ENCODE results near the gene NEK1. TPM values are rescaled to one million over a fixed set of nuclear protein-coding genes. Genes with fewer than 3 reads are reported as not detected.

NEK1 gene
- total RNA-seq, 1 experiment from 2014 or later = 10.3 TPM

DNA sequence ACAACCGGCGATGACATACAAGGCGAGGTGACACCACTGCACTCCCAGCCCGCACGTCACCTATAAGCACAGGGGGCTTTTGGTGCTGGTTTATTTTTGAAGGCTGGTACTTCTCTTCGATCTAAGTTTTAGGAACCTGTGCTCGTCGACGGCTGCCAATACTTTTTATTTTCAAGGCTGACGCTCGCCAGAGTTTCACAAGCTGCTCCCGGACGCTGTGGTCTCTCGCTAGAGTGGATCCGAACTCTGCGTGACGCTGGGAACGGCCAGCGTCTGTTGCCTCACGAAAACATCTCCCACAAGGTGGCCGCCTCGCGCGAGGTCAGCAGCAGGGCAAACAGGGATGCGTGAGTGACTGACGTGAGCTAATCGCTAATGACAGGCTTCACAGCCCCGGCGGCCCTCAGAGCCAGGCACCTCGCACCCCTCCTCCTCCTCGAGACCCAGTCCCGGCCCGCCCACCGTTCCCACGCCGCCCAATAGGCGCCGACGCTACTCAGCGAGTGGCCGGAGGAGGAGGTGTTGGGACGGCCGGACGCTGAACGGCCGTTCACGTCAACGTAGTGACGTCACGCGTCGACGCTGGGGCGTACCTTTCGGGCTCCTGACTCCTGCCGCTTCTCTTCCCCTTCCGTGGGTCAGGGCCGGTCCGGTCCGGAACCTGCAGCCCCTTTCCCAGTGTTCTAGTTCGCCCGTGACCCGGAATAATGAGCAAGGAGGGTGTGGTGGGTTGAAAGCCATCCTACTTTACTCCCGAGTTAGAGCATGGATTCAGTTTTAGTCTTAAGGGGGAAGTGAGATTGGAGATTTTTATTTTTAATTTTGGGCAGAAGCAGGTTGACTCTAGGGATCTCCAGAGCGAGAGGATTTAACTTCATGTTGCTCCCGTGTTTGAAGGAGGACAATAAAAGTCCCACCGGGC lies 7.8 kb upstream of the NEK1 start, which contains the start of gene CLCN3 (continued):
- TF ChIP-seq, protein P1, sequence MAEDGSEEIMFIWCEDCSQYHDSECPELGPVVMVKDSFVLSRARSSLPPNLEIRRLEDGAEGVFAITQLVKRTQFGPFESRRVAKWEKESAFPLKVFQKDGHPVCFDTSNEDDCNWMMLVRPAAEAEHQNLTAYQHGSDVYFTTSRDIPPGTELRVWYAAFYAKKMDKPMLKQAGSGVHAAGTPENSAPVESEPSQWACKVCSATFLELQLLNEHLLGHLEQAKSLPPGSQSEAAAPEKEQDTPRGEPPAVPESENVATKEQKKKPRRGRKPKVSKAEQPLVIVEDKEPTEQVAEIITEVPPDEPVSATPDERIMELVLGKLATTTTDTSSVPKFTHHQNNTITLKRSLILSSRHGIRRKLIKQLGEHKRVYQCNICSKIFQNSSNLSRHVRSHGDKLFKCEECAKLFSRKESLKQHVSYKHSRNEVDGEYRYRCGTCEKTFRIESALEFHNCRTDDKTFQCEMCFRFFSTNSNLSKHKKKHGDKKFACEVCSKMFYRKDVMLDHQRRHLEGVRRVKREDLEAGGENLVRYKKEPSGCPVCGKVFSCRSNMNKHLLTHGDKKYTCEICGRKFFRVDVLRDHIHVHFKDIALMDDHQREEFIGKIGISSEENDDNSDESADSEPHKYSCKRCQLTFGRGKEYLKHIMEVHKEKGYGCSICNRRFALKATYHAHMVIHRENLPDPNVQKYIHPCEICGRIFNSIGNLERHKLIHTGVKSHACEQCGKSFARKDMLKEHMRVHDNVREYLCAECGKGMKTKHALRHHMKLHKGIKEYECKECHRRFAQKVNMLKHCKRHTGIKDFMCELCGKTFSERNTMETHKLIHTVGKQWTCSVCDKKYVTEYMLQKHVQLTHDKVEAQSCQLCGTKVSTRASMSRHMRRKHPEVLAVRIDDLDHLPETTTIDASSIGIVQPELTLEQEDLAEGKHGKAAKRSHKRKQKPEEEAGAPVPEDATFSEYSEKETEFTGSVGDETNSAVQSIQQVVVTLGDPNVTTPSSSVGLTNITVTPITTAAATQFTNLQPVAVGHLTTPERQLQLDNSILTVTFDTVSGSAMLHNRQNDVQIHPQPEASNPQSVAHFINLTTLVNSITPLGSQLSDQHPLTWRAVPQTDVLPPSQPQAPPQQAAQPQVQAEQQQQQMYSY (CRISPR knock-in tag; IDR thresholded peaks at IDR 0.05) = peak; percentile 84
- TF ChIP-seq IRF2 (CRISPR knock-in tag; IDR thresholded peaks at IDR 0.05; ENCODE audit: borderline replicate concordance, low read depth) (no peak), ZNF219 (CRISPR knock-in tag; IDR thresholded peaks at IDR 0.05; ENCODE audit: borderline replicate concordance) (no peak), ZNF425 (CRISPR knock-in tag; conservative IDR thresholded peaks at IDR 0.05) (no peak), ETV6 (CRISPR knock-in tag; IDR thresholded peaks at IDR 0.05) (peak; percentile 68), TP53 (CRISPR knock-in tag; IDR thresholded peaks at IDR 0.05) (no peak), NR1H2 (CRISPR knock-in tag; IDR thresholded peaks at IDR 0.05) (no peak), NFE2L1 (CRISPR knock-in tag; IDR thresholded peaks at IDR 0.05) (peak; percentile 68; the same call in 1 of the 2 replicates), MAX (CRISPR knock-in tag; IDR thresholded peaks at IDR 0.05) (peak; percentile 76), ZNF232 (CRISPR knock-in tag; IDR thresholded peaks at IDR 0.05) (0 out of 2 replicates have a peak, but pooled peaks have one; percentile 41), ZBTB21 (CRISPR knock-in tag; IDR thresholded peaks at IDR 0.05; ENCODE audit: borderline replicate concordance) (no peak), ATF1 (CRISPR knock-in tag; IDR thresholded peaks at IDR 0.05) (no peak), SMAD3 (CRISPR knock-in tag; IDR thresholded peaks at IDR 0.05; ENCODE audit: borderline replicate concordance) (no peak), ATF3 (CRISPR knock-in tag; conservative IDR thresholded peaks at IDR 0.05) (no peak), CREB1 (CRISPR knock-in tag; IDR thresholded peaks at IDR 0.05) (peak; percentile 55; the same call in 1 of the 2 replicates), ZNF671 (CRISPR knock-in tag; IDR thresholded peaks at IDR 0.05) (no peak), TEAD1 (CRISPR knock-in tag; IDR thresholded peaks at IDR 0.05) (no peak; the same call in 1 of the 2 replicates), RELA (CRISPR knock-in tag; IDR thresholded peaks at IDR 0.05; ENCODE audit: borderline replicate concordance) (no peak), NFATC4 (CRISPR knock-in tag; IDR thresholded peaks at IDR 0.05) (no peak)
- TF ChIP-seq, protein P2, sequence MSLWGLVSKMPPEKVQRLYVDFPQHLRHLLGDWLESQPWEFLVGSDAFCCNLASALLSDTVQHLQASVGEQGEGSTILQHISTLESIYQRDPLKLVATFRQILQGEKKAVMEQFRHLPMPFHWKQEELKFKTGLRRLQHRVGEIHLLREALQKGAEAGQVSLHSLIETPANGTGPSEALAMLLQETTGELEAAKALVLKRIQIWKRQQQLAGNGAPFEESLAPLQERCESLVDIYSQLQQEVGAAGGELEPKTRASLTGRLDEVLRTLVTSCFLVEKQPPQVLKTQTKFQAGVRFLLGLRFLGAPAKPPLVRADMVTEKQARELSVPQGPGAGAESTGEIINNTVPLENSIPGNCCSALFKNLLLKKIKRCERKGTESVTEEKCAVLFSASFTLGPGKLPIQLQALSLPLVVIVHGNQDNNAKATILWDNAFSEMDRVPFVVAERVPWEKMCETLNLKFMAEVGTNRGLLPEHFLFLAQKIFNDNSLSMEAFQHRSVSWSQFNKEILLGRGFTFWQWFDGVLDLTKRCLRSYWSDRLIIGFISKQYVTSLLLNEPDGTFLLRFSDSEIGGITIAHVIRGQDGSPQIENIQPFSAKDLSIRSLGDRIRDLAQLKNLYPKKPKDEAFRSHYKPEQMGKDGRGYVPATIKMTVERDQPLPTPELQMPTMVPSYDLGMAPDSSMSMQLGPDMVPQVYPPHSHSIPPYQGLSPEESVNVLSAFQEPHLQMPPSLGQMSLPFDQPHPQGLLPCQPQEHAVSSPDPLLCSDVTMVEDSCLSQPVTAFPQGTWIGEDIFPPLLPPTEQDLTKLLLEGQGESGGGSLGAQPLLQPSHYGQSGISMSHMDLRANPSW (CRISPR knock-in tag; conservative IDR thresholded peaks at IDR 0.05; ENCODE audit: low read depth) = no peak
- TF ChIP-seq, protein P3, sequence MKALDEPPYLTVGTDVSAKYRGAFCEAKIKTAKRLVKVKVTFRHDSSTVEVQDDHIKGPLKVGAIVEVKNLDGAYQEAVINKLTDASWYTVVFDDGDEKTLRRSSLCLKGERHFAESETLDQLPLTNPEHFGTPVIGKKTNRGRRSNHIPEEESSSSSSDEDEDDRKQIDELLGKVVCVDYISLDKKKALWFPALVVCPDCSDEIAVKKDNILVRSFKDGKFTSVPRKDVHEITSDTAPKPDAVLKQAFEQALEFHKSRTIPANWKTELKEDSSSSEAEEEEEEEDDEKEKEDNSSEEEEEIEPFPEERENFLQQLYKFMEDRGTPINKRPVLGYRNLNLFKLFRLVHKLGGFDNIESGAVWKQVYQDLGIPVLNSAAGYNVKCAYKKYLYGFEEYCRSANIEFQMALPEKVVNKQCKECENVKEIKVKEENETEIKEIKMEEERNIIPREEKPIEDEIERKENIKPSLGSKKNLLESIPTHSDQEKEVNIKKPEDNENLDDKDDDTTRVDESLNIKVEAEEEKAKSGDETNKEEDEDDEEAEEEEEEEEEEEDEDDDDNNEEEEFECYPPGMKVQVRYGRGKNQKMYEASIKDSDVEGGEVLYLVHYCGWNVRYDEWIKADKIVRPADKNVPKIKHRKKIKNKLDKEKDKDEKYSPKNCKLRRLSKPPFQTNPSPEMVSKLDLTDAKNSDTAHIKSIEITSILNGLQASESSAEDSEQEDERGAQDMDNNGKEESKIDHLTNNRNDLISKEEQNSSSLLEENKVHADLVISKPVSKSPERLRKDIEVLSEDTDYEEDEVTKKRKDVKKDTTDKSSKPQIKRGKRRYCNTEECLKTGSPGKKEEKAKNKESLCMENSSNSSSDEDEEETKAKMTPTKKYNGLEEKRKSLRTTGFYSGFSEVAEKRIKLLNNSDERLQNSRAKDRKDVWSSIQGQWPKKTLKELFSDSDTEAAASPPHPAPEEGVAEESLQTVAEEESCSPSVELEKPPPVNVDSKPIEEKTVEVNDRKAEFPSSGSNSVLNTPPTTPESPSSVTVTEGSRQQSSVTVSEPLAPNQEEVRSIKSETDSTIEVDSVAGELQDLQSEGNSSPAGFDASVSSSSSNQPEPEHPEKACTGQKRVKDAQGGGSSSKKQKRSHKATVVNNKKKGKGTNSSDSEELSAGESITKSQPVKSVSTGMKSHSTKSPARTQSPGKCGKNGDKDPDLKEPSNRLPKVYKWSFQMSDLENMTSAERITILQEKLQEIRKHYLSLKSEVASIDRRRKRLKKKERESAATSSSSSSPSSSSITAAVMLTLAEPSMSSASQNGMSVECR (CRISPR knock-in tag; IDR thresholded peaks at IDR 0.05; ENCODE audit: borderline replicate concordance) = 0 out of 2 replicates have a peak, but pooled peaks have one; percentile 17
- TF ChIP-seq, protein P4, sequence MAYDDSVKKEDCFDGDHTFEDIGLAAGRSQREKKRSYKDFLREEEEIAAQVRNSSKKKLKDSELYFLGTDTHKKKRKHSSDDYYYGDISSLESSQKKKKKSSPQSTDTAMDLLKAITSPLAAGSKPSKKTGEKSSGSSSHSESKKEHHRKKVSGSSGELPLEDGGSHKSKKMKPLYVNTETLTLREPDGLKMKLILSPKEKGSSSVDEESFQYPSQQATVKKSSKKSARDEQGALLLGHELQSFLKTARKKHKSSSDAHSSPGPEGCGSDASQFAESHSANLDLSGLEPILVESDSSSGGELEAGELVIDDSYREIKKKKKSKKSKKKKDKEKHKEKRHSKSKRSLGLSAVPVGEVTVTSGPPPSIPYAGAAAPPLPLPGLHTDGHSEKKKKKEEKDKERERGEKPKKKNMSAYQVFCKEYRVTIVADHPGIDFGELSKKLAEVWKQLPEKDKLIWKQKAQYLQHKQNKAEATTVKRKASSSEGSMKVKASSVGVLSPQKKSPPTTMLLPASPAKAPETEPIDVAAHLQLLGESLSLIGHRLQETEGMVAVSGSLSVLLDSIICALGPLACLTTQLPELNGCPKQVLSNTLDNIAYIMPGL (CRISPR knock-in tag; IDR thresholded peaks at IDR 0.05) = peak; percentile 65; the same call in 1 of the 2 replicates
